IMR-90 (cell line): ENCODE results near the gene NEURL1B. TPM values are rescaled to one million over a fixed set of nuclear protein-coding genes. Genes with fewer than 3 reads are reported as not detected.

Source experiments
- ATAC-seq: fragments of 200-7000 bp; cut with Tn5 transposase; 2 replicates; pipeline ENCODE4 v1.9.1; 2020; ENCODE audit warnings: low read depth, mild to moderate bottlenecking, moderate library complexity
- BruUV-seq: library from RNA; stranded (reverse); fragments of 400-500 nt; replicated peaks from 2 replicates; lab custom pipeline; 2021; lab: Mats Ljungman, UMichigan
- CTCF ChIA-PET: fragments of 300-600 bp; formaldehyde crosslinking; extraction: SDS; loops from one replicate; lab custom pipeline; 2021; ENCODE audit warnings: antibody characterized with exemption; lab: Yijun Ruan, JAX
- POLR2A ChIA-PET: fragments of 300-600 bp; sonication (Branson Sonifier 250); formaldehyde crosslinking; loops from one replicate; lab custom pipeline; 2022; ENCODE audit warnings: antibody characterized with exemption; ENCODE audit not compliant: unreplicated experiment; lab: Charles Lee
- DNase-seq: peaks from one replicate; pipeline ENCODE4 v3.0.0; 2013
- H2AFZ ChIP-seq: replicated peaks from 2 replicates; pipeline ENCODE3; 2013; ENCODE audit warnings: low read length, mild to moderate bottlenecking; ENCODE audit not compliant: poor library complexity
- H2AK5ac ChIP-seq: 2 replicates; pipeline ENCODE4 v1.6.1; 2013; ENCODE audit warnings: low read depth, low read length, inconsistent platforms
- H2AK9ac ChIP-seq: replicated peaks from 2 replicates; pipeline ENCODE3; 2013; ENCODE audit warnings: mild to moderate bottlenecking, low read depth, low read length, moderate library complexity; ENCODE audit not compliant: poor library complexity
- H2BK120ac ChIP-seq: 2 replicates; pipeline ENCODE4 v1.6.1; 2013; ENCODE audit warnings: low read depth, low read length, inconsistent platforms
- H2BK15ac ChIP-seq: 3 replicates; pipeline ENCODE4 v1.6.1; 2013; ENCODE audit warnings: low read depth, low read length, inconsistent platforms
- H2BK20ac ChIP-seq: 2 replicates; pipeline ENCODE4 v1.6.1; 2013; ENCODE audit warnings: low read depth, mild to moderate bottlenecking, inconsistent platforms, low read length, moderate library complexity
- H2BK5ac ChIP-seq: 2 replicates; pipeline ENCODE4 v1.6.1; 2013; ENCODE audit warnings: mild to moderate bottlenecking, low read depth, low read length, inconsistent platforms; ENCODE audit not compliant: poor library complexity, severe bottlenecking
- H3K14ac ChIP-seq: replicated peaks from 2 replicates; pipeline ENCODE4 v1.6.1; 2013; ENCODE audit warnings: low read depth, low read length, inconsistent platforms
- H3K18ac ChIP-seq: 2 replicates; pipeline ENCODE4 v1.6.1; 2013; ENCODE audit warnings: low read depth, low read length, control low read depth
- H3K23ac ChIP-seq: 2 replicates; pipeline ENCODE4 v1.6.1; 2013; ENCODE audit warnings: low read depth, low read length, inconsistent platforms
- H3K27ac ChIP-seq: 2 replicates; pipeline ENCODE4 v1.5.1; 2013; ENCODE audit warnings: mild to moderate bottlenecking, control low read depth, low read length; ENCODE audit not compliant: insufficient read depth
- H3K27me3 ChIP-seq: 2 replicates; pipeline ENCODE4 v1.6.1; 2013; ENCODE audit warnings: low read length; ENCODE audit not compliant: control insufficient read depth, insufficient read depth
- H3K36me3 ChIP-seq: 2 replicates; pipeline ENCODE4 v1.6.1; 2013; ENCODE audit warnings: low read length, mixed read lengths; ENCODE audit not compliant: control insufficient read depth, insufficient read depth
- H3K4ac ChIP-seq: 2 replicates; pipeline ENCODE4 v1.6.1; 2013; ENCODE audit warnings: low read depth, low read length, inconsistent platforms
- H3K4me1 ChIP-seq: 2 replicates; pipeline ENCODE4 v1.6.1; 2013; ENCODE audit warnings: low read length, mixed read lengths; ENCODE audit not compliant: control insufficient read depth, insufficient read depth
- H3K4me2 ChIP-seq: 2 replicates; pipeline ENCODE4 v1.6.1; 2013; ENCODE audit warnings: low read depth, mild to moderate bottlenecking, control low read depth, low read length, moderate library complexity
- H3K4me3 ChIP-seq: 2 replicates; pipeline ENCODE4 v1.5.1; 2013; ENCODE audit warnings: low read depth, mild to moderate bottlenecking, control low read depth, low read length, moderate library complexity; ENCODE audit not compliant: insufficient read depth
- H3K56ac ChIP-seq: 2 replicates; pipeline ENCODE4 v1.6.1; 2013; ENCODE audit warnings: low read length, inconsistent platforms; ENCODE audit not compliant: insufficient read depth; ENCODE audit errors: extremely low read depth
- H3K79me1 ChIP-seq, 2 experiments: 2 replicates each; pipeline ENCODE4 v1.6.1; 2013; ENCODE audit warnings: low read length in 2 of 2, inconsistent platforms in 1 of 2, low read depth in 1 of 2
- H3K9ac ChIP-seq: 2 replicates; pipeline ENCODE4 v1.6.1; 2013; ENCODE audit warnings: low read depth, low read length, control low read depth
- H3K9me1 ChIP-seq: 2 replicates; pipeline ENCODE4 v1.6.1; 2013; ENCODE audit warnings: low read length, inconsistent platforms; ENCODE audit not compliant: insufficient read depth
- H3K9me3 ChIP-seq: 2 replicates; pipeline ENCODE4 v1.6.1; 2013; ENCODE audit warnings: low read length; ENCODE audit not compliant: control insufficient read depth, insufficient read depth
- H4K20me1 ChIP-seq: 2 replicates; pipeline ENCODE4 v1.6.1; 2013; ENCODE audit warnings: low read length, inconsistent platforms; ENCODE audit not compliant: insufficient read depth
- H4K5ac ChIP-seq: 2 replicates; pipeline ENCODE4 v1.6.1; 2013; ENCODE audit warnings: mild to moderate bottlenecking, low read depth, low read length, control low read depth
- H4K8ac ChIP-seq, 2 experiments: 2 replicates each; pipeline ENCODE4 v1.6.1; 2013; ENCODE audit warnings: low read depth in 2 of 2, low read length in 2 of 2, control low read depth in 1 of 2, inconsistent platforms in 1 of 2
- H4K91ac ChIP-seq: 2 replicates; pipeline ENCODE4 v1.6.1; 2013; ENCODE audit warnings: low read depth, low read length, inconsistent platforms; ENCODE audit not compliant: insufficient read depth
- BHLHE40 ChIP-seq: fragments of 150-350 bp; IDR thresholded peaks from 2 replicates; pipeline ENCODE4 v1.6.1; 2016; ENCODE audit warnings: mild to moderate bottlenecking, low read depth, low read length
- CHD1 ChIP-seq: IDR thresholded peaks from 2 replicates; pipeline ENCODE4 v1.6.1; 2012; ENCODE audit warnings: low read depth, low read length, improper control_type of control experiment
- ELK1 ChIP-seq: fragments of 150-350 bp; IDR thresholded peaks from 2 replicates; pipeline ENCODE4 v1.6.1; 2016; ENCODE audit warnings: low read depth, mild to moderate bottlenecking, low read length, moderate library complexity, borderline replicate concordance
- FOS ChIP-seq: fragments of 150-350 bp; IDR thresholded peaks from 2 replicates; pipeline ENCODE4 v1.6.1; 2016; ENCODE audit warnings: low read depth, low read length
- MAZ ChIP-seq: IDR thresholded peaks from 2 replicates; pipeline ENCODE4 v1.6.1; 2012; ENCODE audit warnings: low read depth, mild to moderate bottlenecking, low read length, improper control_type of control experiment, moderate library complexity, borderline replicate concordance
- NFE2L2 ChIP-seq: fragments of 150-350 bp; IDR thresholded peaks from 2 replicates; pipeline ENCODE4 v1.6.1; 2016; ENCODE audit warnings: low read depth, mild to moderate bottlenecking, low read length
- RAD21 ChIP-seq: IDR thresholded peaks from 2 replicates; pipeline ENCODE4 v1.6.1; 2012; ENCODE audit warnings: low read length, improper control_type of control experiment
- SMC3 ChIP-seq: fragments of 150-350 bp; IDR thresholded peaks from 2 replicates; pipeline ENCODE4 v1.6.1; 2016; ENCODE audit warnings: low read depth, mild to moderate bottlenecking, antibody characterized with exemption, low read length, moderate library complexity
- WGBS, 2 experiments: methylation state at CpG; one replicate each; pipeline versions ENCODE4 v1.1.5 to v1.1.7; 2013; ENCODE audit warnings: missing lambda C conversion rate in 2 of 2; ENCODE audit not compliant: insufficient read length in 1 of 2; ENCODE audit errors: extremely low coverage in 2 of 2; 5-methylcytosine and 5-hydroxymethylcytosine counted together
- dilution Hi-C: fragments of 300-500 bp; cut with HindIII; formaldehyde crosslinking; loops from one replicate; pipeline ENCODE4 v1.14.3; 2018; ENCODE audit warnings: low sequenced_read_pairs; ENCODE audit not compliant: unreplicated experiment
- in situ Hi-C: fragments of 300-500 bp; cut with MboI; formaldehyde crosslinking; loops from 3 replicates; pipeline ENCODE4 v1.14.3; 2019; ENCODE audit warnings: low sequenced_read_pairs, inconsistent platforms, mixed read lengths
- intact Hi-C: fragments of 100-400 bp; cut with micrococcal nuclease; formaldehyde crosslinking; loops from 2 replicates; pipeline ENCODE4 v1.10.0; 2022
- polyA plus RNA-seq, 3 experiments: library from polyadenylated mRNA; depleted of rRNA; stranded (reverse); fragments of >200 nt; gene quantifications; 2 replicates each; pipeline ENCODE4 v1.2.3, GENCODE V29; 2012; ENCODE audit warnings: low replicate concordance in 1 of 3
- total RNA-seq: library from RNA; depleted of rRNA; stranded (reverse); fragments of >200 nt; gene quantifications from 2 replicates; pipeline ENCODE4 v1.2.3, GENCODE V29; 2012
- TF ChIP-seq, protein P1 (sequence below): conservative IDR thresholded peaks from 2 replicates; pipeline ENCODE4 v1.5.1; 2012; ENCODE audit warnings: mild to moderate bottlenecking, low read depth, low read length, improper control_type of control experiment

The NEURL1B gene
- total and polyA plus RNA-seq, 2 of the 4 experiments (the other 2 are of a cell fraction): 1.8 to 2.8 TPM

- Histone ChIP-seq H4K5ac (no peak overlapping the region), H2AFZ (no peak overlapping the region), H3K36me3 (no peaks in the 10 kb centered on the region; the same call in 1 of the 2 replicates), H3K4me1 (peaks cover 5% of the 10 kb centered on the region; the same call in 1 of the 2 replicates), H2BK20ac (no peak overlapping the region), H3K14ac (no peak overlapping the region), H2BK15ac (no peak overlapping the region), H4K8ac (no peak overlapping the region), H3K4me2 (no peak overlapping the region), H3K9me1 (peaks cover 3% of the 10 kb centered on the region; the same call in 1 of the 2 replicates), H3K4me3 (no peak overlapping the region), H3K9ac (no peak overlapping the region), H2AK9ac (no peak overlapping the region), H2BK120ac (no peak overlapping the region), H3K23ac (no peak overlapping the region), H4K91ac (no peak overlapping the region), H3K27ac (no peak overlapping the region), H3K4ac (no peak overlapping the region), H3K79me1 (no peaks in the 10 kb centered on the region), H3K27me3 (no peaks in the 10 kb centered on the region), H3K9me3 (no peaks in the 10 kb centered on the region), H4K20me1 (no peaks in the 10 kb centered on the region), H2AK5ac (no peak overlapping the region), H3K56ac (no peak overlapping the region), H3K18ac (no peak overlapping the region), H2BK5ac (no peak overlapping the region)
- ChIA-PET POLR2A (no interaction called here), CTCF (no interaction called here)
- DNase-seq (no peak), ATAC-seq (no peak)
- intact Hi-C loops (no loop called here), in situ Hi-C loops (no loop called here), dilution Hi-C loops (no loop called here)
- no TSS peak for BruUV-seq
- TF ChIP-seq, protein P1, sequence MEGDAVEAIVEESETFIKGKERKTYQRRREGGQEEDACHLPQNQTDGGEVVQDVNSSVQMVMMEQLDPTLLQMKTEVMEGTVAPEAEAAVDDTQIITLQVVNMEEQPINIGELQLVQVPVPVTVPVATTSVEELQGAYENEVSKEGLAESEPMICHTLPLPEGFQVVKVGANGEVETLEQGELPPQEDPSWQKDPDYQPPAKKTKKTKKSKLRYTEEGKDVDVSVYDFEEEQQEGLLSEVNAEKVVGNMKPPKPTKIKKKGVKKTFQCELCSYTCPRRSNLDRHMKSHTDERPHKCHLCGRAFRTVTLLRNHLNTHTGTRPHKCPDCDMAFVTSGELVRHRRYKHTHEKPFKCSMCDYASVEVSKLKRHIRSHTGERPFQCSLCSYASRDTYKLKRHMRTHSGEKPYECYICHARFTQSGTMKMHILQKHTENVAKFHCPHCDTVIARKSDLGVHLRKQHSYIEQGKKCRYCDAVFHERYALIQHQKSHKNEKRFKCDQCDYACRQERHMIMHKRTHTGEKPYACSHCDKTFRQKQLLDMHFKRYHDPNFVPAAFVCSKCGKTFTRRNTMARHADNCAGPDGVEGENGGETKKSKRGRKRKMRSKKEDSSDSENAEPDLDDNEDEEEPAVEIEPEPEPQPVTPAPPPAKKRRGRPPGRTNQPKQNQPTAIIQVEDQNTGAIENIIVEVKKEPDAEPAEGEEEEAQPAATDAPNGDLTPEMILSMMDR: no peak
- TF ChIP-seq FOS: no peak
- TF ChIP-seq MAZ: no peak
- no peak for TF ChIP-seq NFE2L2
- no peak for TF ChIP-seq CHD1
- TF ChIP-seq SMC3: no peak
- TF ChIP-seq BHLHE40: no peak
- TF ChIP-seq RAD21: no peak
- no peak for TF ChIP-seq ELK1
- WGBS, 2 experiments: 92% methylated on average over 12 of the region's 24 CpGs; no CpG with 5 or more reads in 1 of the 2 experiments
Measured at GRCh38 chr5:172690258-172691075, 49.4 kb downstream of the NEURL1B start.
